Fibroblast of mammary gland (primary cell): ENCODE measurements around the gene ALG3.

ENCODE experiments used
- DNase-seq: peaks from one replicate; pipeline ENCODE4 v3.0.0-alpha.2; 2010; ENCODE audit warnings: low read depth
- H3K4me3 ChIP-seq: 2 replicates; pipeline ENCODE4 v1.5.1; 2011; ENCODE audit warnings: low read depth, mild to moderate bottlenecking, low read length, moderate library complexity; ENCODE audit not compliant: control insufficient read depth
- TF ChIP-seq, protein P1 (sequence below): conservative IDR thresholded peaks from 2 replicates; pipeline ENCODE4 v1.5.1; 2011; ENCODE audit warnings: low read depth, low read length, inconsistent platforms; ENCODE audit not compliant: control insufficient read depth, insufficient read depth

Gene ALG3

DNA sequence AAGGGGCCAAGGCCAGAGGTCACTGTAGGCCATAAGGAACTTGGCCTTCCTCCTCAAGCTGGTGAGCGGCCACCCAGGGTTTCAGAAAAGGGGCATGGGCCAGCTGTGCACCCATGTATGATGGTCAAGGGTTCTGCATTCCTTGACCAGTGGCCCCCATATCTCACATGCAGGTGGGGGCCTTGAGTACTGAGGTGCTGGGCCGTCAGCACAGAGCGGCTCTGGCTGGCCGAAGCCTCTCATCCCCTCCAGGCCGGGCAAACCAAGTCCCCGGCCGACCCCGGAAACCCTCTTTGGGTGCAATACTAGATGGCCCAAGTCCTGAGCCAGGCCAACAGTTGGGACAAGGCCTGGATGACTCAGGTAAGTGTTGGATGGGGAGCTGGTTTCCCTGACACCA, 9.5 kb downstream of the ALG3 start:
- H3K4me3 ChIP-seq: no peak overlapping the region
- TF ChIP-seq, protein P1, sequence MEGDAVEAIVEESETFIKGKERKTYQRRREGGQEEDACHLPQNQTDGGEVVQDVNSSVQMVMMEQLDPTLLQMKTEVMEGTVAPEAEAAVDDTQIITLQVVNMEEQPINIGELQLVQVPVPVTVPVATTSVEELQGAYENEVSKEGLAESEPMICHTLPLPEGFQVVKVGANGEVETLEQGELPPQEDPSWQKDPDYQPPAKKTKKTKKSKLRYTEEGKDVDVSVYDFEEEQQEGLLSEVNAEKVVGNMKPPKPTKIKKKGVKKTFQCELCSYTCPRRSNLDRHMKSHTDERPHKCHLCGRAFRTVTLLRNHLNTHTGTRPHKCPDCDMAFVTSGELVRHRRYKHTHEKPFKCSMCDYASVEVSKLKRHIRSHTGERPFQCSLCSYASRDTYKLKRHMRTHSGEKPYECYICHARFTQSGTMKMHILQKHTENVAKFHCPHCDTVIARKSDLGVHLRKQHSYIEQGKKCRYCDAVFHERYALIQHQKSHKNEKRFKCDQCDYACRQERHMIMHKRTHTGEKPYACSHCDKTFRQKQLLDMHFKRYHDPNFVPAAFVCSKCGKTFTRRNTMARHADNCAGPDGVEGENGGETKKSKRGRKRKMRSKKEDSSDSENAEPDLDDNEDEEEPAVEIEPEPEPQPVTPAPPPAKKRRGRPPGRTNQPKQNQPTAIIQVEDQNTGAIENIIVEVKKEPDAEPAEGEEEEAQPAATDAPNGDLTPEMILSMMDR: no peak

DNA sequence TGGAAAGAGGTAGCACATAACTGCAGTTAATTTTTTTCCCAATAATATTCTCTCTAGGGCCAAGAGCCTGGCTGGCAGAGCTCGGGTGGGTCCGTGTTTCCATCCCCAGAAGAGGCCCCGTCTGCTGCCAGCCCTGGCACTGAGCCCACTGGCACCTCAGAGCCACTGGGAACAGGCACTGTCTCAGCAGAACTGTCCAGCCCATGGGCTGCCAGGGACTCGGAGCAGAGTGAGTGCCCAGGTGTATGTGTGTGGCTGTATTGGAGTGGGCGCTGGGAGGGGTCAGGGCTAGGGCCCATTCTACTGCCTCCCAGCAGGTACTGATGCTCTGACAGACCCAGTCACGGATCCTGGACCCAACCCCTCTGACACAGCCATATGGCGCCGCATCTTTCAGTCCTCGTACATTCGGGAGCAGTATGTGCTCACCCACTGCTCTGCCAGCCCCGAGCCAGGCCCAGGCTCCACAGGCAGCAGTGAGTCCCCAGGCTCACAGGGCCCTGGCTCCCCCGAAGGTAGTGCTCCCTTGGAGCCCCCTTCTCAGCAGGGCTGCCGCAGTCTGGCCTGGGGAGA, 10.4 kb downstream of the ALG3 start:
- TF ChIP-seq, protein P1: no peak
- no peak for DNase-seq
- H3K4me3 ChIP-seq: no peak overlapping the region

More for the DNA sequence above, 9.5 kb downstream of the ALG3 start:
- DNase-seq: no peak

DNA sequence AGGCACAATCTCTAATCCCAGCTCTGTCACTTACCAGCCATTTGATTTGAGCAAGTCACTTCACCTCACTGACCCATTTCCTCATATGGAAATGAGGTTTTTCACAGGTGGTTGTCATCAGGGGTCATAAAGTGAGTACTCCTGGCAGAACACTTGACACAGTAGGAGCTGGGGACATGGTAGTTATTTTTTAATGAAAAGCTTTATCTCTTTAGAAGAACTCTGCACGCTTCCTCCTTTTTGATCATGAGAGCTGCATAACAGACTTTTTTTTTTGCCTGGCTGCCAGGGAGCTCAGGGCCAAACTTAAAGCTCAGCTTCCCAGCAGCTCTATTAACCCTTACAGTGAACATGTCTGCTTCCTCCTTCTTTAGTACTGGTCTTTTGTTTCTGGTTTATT, 11.0 kb downstream of the ALG3 start:
- DNase-seq: no peak
- no peak overlapping the region for H3K4me3 ChIP-seq
- TF ChIP-seq, protein P1: no peak

DNA sequence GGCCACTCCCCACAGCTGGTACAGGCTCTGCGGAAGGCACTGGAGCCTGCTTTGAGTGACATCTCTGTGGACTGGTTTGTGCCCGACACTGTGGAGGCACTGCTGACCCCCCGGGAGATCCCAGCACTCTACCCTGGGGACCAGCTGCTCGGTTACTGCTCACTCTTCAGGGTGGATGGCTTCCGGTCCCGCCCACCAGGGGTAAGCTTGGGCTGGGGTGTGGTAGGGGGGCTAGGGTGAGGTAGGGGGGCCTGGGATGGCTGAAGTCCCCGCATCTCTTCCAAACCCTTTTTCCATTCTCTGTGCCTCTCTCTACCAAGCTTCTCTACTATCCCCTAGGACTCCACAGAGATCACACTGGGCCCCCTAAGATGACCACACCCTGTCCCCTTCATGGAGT, 11.6 kb downstream of the ALG3 start:
- TF ChIP-seq, protein P1: no peak
- H3K4me3 ChIP-seq: no peak overlapping the region
- no peak for DNase-seq

- H3K4me3 ChIP-seq: no peak overlapping the region
- DNase-seq: no peak
- TF ChIP-seq, protein P1: no peak
Observed at GRCh38 chr3:184236636-184237035, 12.1 kb downstream of the ALG3 start.

GRCh38 chr3:184236033-184236410, 12.7 kb downstream of the ALG3 start:
- no peak overlapping the region for H3K4me3 ChIP-seq
- no peak for DNase-seq
- TF ChIP-seq, protein P1: no peak
